ENCODE measurements around the gene DISP3.

Gene DISP3

DNA sequence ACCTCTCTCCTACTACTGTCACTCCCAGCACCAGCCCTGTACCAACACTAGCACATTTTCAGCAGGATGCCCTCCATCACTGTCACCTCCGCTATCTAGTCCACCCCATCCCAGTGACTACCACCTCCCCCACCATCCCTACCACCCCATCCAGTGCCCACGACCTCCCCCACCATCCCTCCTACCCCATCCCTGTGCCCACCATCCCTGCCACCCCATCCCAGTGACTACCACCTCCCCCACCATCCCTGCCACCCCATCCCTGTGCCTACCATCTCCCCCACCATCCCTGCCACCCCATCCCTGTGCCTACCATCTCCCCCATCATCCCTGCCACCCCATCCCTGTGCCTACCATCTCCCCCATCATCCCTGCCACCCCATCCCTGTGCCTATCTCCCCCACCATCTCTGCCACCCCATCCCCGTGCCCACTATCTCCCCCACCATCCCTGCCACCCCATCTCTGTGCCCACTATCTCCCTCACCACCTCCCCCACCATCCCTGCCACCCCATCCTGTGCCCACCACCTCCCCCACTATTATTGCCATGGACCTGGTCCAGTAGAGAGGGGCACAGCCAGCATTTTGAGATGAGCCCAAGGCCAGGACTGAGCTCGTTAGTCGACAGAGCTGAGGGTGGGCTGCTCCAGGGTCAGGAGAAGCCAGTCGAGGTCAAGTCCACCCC is 45.7 kb downstream of the DISP3 start:
- Histone ChIP-seq H3K9me3 (ENCODE audit: control insufficient read depth, insufficient read depth, low read length) (no peaks in the 10 kb centered on the region), H3K36me3 (ENCODE audit: control insufficient read depth, insufficient read depth, low read length) (0 out of 2 replicates have a peak, but pooled peaks cover 15% of the 10 kb centered on the region), H3K27ac (ENCODE audit: low read depth, low read length) (no peak overlapping the region), H3K9ac (ENCODE audit: low read depth, low read length) (no peak overlapping the region), H3K4me3 (ENCODE audit: low read depth, low read length) (no peak overlapping the region), H3K4me1 (ENCODE audit: control insufficient read depth, insufficient read depth, low read length) (no peaks in the 10 kb centered on the region), H3K27me3 (ENCODE audit: control insufficient read depth, insufficient read depth, low read length) (no peaks in the 10 kb centered on the region)

DNA sequence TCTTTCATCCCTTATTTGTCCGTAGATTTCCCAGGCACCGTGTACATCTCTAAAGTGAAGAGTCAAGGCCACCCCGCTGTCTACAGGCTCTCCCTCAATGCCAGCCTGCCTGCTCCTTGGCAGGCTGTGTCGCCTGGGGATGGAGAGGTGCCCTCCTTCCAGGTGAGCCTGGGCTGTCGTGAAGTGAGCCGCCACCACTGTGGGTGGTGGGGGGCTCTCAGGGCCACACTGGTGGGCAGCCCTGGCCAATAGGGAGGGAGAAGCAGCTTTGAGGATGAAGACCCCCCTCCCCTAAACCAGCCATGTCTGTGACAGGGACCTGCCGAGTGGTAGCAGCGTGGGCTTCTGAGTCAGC is 46.2 kb downstream of the DISP3 start:
- no peak overlapping the region for H3K27ac ChIP-seq (ENCODE audit: low read depth, low read length)
- H3K27me3 ChIP-seq (ENCODE audit: control insufficient read depth, insufficient read depth, low read length) = no peaks in the 10 kb centered on the region
- H3K4me1 ChIP-seq (ENCODE audit: control insufficient read depth, insufficient read depth, low read length) = no peaks in the 10 kb centered on the region
- H3K9me3 ChIP-seq (ENCODE audit: control insufficient read depth, insufficient read depth, low read length) = no peaks in the 10 kb centered on the region
- H3K36me3 ChIP-seq (ENCODE audit: control insufficient read depth, insufficient read depth, low read length) = 0 out of 2 replicates have a peak, but pooled peaks cover 11% of the 10 kb centered on the region
- no peak overlapping the region for H3K4me3 ChIP-seq (ENCODE audit: low read depth, low read length)
- H3K9ac ChIP-seq (ENCODE audit: low read depth, low read length) = no peak overlapping the region

DNA sequence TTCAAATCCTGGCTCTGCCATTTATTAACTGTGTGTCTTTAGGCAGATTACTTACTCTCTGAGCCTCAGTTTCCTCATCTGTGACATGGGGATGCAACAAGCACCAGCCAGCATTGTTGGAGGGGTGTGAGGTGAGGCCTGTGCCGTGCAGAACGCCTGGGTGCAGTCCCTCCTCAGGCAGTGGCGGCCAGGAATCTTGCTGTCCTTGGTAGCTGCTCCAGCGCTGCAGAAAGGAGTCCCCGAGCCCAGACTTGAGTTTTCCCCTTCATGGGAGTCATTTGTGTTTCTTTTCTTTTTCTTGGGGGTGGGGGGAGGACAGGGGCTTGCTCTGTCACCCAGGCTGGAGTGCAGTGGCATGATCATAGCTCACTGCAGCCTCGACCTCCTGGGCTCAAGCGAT is 46.6 kb downstream of the DISP3 start:
- 0 out of 2 replicates have a peak, but pooled peaks cover 7% of the 10 kb centered on the region for H3K36me3 ChIP-seq (ENCODE audit: control insufficient read depth, insufficient read depth, low read length)
- no peaks in the 10 kb centered on the region for H3K4me1 ChIP-seq (ENCODE audit: control insufficient read depth, insufficient read depth, low read length)
- no peaks in the 10 kb centered on the region for H3K9me3 ChIP-seq (ENCODE audit: control insufficient read depth, insufficient read depth, low read length)
- no peak overlapping the region for H3K4me3 ChIP-seq (ENCODE audit: low read depth, low read length)
- no peaks in the 10 kb centered on the region for H3K27me3 ChIP-seq (ENCODE audit: control insufficient read depth, insufficient read depth, low read length)
- H3K27ac ChIP-seq (ENCODE audit: low read depth, low read length) = no peak overlapping the region
- H3K9ac ChIP-seq (ENCODE audit: low read depth, low read length) = no peak overlapping the region

GRCh38 chr1:11526071-11526895 is 47.3 kb downstream of the DISP3 start:
- Histone ChIP-seq H3K27ac (ENCODE audit: low read depth, low read length) (no peak overlapping the region), H3K9me3 (ENCODE audit: control insufficient read depth, insufficient read depth, low read length) (no peaks in the 10 kb centered on the region), H3K36me3 (ENCODE audit: control insufficient read depth, insufficient read depth, low read length) (0 out of 2 replicates have a peak, but pooled peaks cover 4% of the 10 kb centered on the region), H3K4me3 (ENCODE audit: low read depth, low read length) (no peak overlapping the region), H3K9ac (ENCODE audit: low read depth, low read length) (no peak overlapping the region), H3K4me1 (ENCODE audit: control insufficient read depth, insufficient read depth, low read length) (no peaks in the 10 kb centered on the region), H3K27me3 (ENCODE audit: control insufficient read depth, insufficient read depth, low read length) (no peaks in the 10 kb centered on the region)

DNA sequence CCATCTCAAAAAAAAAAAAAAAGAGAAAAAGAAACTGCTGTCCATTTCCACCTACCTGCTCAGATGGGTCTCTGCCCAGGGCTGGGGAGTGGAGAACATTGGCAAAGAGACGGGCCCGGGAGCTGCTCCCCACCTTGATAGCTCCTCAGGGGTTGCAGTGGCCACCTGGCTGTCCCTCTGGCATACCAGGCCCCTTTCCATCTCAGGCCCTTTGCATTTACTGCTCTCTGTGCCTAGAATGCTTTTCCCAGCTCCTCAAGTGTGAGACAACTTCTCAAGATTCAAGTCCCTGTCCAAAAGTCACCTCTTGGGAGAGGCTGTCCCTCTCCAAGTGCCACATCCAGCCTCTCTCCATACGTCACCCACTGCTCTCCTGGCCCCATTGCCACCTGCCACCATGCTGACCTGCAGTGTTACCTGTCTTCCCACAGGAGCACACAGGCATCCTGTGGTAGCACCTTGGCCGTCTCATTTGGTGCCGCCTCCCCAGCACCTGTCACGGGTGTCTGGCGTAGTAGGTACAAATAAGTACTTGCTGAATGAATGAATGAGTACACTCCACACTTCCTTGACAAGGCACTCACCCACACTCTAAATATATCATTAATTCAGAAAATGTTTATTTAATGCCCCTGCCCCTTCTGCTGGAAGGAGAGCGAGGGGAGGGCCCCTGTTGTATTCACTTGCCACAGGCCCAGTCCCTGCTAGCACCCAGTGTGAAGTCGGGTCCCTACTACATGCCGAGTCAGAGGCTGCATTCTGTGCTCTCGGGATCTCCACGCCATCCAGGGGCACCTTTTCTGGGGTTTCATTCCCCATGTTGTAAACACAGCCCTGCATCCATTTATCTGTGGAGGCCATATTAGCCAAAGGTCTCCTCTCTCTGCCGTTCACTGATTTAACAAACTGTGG is 48.8 kb downstream of the DISP3 start:
- 0 out of 2 replicates have a peak, but pooled peaks cover 4% of the 10 kb centered on the region for H3K36me3 ChIP-seq (ENCODE audit: control insufficient read depth, insufficient read depth, low read length)
- H3K4me3 ChIP-seq (ENCODE audit: low read depth, low read length) = no peak overlapping the region
- H3K27ac ChIP-seq (ENCODE audit: low read depth, low read length) = no peak overlapping the region
- H3K9ac ChIP-seq (ENCODE audit: low read depth, low read length) = no peak overlapping the region
- H3K4me1 ChIP-seq (ENCODE audit: control insufficient read depth, insufficient read depth, low read length) = no peaks in the 10 kb centered on the region
- H3K27me3 ChIP-seq (ENCODE audit: control insufficient read depth, insufficient read depth, low read length) = no peaks in the 10 kb centered on the region
- no peaks in the 10 kb centered on the region for H3K9me3 ChIP-seq (ENCODE audit: control insufficient read depth, insufficient read depth, low read length)

- Histone ChIP-seq H3K27me3 (ENCODE audit: control insufficient read depth, insufficient read depth, low read length) (no peaks in the 10 kb centered on the region), H3K4me1 (ENCODE audit: control insufficient read depth, insufficient read depth, low read length) (no peaks in the 10 kb centered on the region), H3K36me3 (ENCODE audit: control insufficient read depth, insufficient read depth, low read length) (0 out of 2 replicates have a peak, but pooled peaks cover 4% of the 10 kb centered on the region), H3K27ac (ENCODE audit: low read depth, low read length) (no peak overlapping the region), H3K9ac (ENCODE audit: low read depth, low read length) (no peak overlapping the region), H3K9me3 (ENCODE audit: control insufficient read depth, insufficient read depth, low read length) (no peaks in the 10 kb centered on the region), H3K4me3 (ENCODE audit: low read depth, low read length) (no peak overlapping the region)
These were observed 49.8 kb downstream of the DISP3 start for GRCh38 chr1:11528611-11529261.

DNA sequence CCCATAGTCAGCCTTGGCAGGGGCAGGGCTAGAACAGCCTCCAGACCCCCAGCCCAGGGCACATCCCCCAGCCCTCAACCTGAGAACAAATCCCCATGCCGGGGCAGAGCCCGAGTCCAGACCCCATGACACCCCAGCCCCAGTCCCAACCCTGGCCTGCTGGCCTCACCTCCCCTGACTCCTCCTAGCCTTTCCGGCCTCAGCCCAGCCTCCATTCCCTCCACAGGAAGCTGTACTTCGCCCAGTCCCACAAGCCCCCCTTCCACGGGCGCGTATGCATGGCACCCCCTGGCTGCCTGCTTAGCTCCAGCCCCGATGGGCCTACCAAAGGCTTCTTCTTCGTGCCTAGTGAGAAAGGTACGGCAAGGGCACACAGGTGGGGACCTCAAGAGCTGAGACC is 50.4 kb downstream of the DISP3 start:
- Histone ChIP-seq H3K4me1 (ENCODE audit: control insufficient read depth, insufficient read depth, low read length) (no peaks in the 10 kb centered on the region), H3K4me3 (ENCODE audit: low read depth, low read length) (no peak overlapping the region), H3K9me3 (ENCODE audit: control insufficient read depth, insufficient read depth, low read length) (no peaks in the 10 kb centered on the region), H3K36me3 (ENCODE audit: control insufficient read depth, insufficient read depth, low read length) (0 out of 2 replicates have a peak, but pooled peaks cover 4% of the 10 kb centered on the region), H3K27me3 (ENCODE audit: control insufficient read depth, insufficient read depth, low read length) (no peaks in the 10 kb centered on the region), H3K27ac (ENCODE audit: low read depth, low read length) (no peak overlapping the region), H3K9ac (ENCODE audit: low read depth, low read length) (no peak overlapping the region)

- no peak overlapping the region for H3K9ac ChIP-seq (ENCODE audit: low read depth, low read length)
- no peaks in the 10 kb centered on the region for H3K27me3 ChIP-seq (ENCODE audit: control insufficient read depth, insufficient read depth, low read length)
- no peak overlapping the region for H3K4me3 ChIP-seq (ENCODE audit: low read depth, low read length)
- H3K4me1 ChIP-seq (ENCODE audit: control insufficient read depth, insufficient read depth, low read length) = no peaks in the 10 kb centered on the region
- no peaks in the 10 kb centered on the region for H3K9me3 ChIP-seq (ENCODE audit: control insufficient read depth, insufficient read depth, low read length)
- 0 out of 2 replicates have a peak, but pooled peaks cover 4% of the 10 kb centered on the region for H3K36me3 ChIP-seq (ENCODE audit: control insufficient read depth, insufficient read depth, low read length)
- no peak overlapping the region for H3K27ac ChIP-seq (ENCODE audit: low read depth, low read length)
These were observed 51.1 kb downstream of the DISP3 start for GRCh38 chr1:11529763-11530730.

DNA sequence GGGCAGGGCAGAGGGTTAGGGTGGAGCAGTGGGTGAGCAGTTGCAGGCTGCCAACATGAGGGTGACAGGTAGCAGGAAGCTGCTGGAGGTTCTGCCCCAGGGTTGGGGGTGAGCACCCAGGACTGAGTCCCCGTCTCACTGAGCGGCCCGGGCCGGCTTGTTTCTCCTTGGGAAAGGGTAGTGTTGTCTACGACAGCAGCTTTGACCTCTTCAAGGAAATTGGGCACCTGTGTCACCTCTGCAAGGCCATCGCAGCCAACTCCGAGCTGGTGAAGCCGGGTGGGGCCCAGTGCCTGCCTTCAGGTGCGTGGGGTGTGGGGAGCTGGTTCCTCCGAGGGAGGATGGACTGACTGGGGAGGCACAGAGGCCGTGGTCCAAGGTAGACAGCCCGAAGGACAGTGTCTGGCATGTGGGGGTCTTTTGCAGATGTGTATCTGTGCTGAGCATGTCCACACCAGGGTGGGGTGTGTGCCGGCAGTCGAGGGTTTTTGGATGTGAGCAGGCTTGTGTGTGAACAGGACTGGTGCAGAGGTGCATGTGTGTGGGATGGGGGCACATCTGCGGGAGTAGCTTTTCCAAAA is 51.9 kb downstream of the DISP3 start:
- Histone ChIP-seq H3K27me3 (ENCODE audit: control insufficient read depth, insufficient read depth, low read length) (no peaks in the 10 kb centered on the region), H3K27ac (ENCODE audit: low read depth, low read length) (no peak overlapping the region), H3K36me3 (ENCODE audit: control insufficient read depth, insufficient read depth, low read length) (0 out of 2 replicates have a peak, but pooled peaks cover 4% of the 10 kb centered on the region), H3K9me3 (ENCODE audit: control insufficient read depth, insufficient read depth, low read length) (no peaks in the 10 kb centered on the region), H3K4me3 (ENCODE audit: low read depth, low read length) (no peak overlapping the region), H3K4me1 (ENCODE audit: control insufficient read depth, insufficient read depth, low read length) (no peaks in the 10 kb centered on the region), H3K9ac (ENCODE audit: low read depth, low read length) (no peak overlapping the region)

All from HUES48 (cell line).